C4-2B (cell line): ENCODE data around the gene CTH.
"Not testable (repeated sequence)": the region's sequence is repeated elsewhere in the genome, so short reads cannot be mapped to it uniquely, and the experiment has no call there.

Experiments used
- ZFX ChIP-seq: fragments of 450-650 bp; IDR thresholded peaks from 2 replicates; pipeline ENCODE4 v1.6.1; 2017
- TF ChIP-seq, protein P1 (sequence below): fragments of 450-650 bp; conservative IDR thresholded peaks from 2 replicates; pipeline ENCODE4 v1.5.1; 2017; ENCODE audit warnings: mild to moderate bottlenecking

DNA sequence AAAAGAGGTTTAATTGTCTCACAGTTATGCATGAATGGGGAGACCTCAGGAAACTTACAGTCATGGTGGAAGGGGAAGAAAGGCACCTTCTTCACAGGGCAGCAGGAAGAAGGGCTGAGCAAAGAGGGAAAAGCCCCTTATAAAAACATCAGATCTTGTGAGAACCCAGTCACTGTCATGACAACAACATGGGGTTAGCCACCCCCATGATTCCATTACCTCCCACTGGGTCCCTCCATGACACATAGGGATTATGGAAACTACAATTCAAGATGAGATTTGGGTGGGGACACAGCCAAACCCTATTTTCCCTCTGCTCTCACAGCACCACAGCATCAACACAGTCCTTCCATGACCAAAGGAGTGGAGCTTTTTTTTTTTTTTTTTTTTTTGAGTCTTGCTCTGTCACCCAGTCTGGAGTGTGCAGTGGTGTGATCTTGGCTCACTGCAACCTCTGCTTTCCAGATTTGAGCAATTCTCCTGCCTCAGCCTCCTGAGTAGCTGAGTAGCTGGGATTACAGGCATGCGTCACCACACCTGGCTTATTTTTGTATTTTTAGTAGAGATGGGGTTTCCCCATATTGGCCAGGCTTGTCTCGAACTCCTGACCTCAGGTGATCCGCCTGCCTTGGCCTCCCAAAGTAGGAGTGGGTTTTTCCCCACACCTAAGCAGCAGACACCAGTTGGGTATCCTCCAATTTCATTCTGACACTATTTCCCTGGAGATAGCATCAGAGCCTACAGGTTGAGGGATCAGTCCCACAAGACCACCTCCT, 41.3 kb downstream of the CTH start:
- TF ChIP-seq, protein P1, sequence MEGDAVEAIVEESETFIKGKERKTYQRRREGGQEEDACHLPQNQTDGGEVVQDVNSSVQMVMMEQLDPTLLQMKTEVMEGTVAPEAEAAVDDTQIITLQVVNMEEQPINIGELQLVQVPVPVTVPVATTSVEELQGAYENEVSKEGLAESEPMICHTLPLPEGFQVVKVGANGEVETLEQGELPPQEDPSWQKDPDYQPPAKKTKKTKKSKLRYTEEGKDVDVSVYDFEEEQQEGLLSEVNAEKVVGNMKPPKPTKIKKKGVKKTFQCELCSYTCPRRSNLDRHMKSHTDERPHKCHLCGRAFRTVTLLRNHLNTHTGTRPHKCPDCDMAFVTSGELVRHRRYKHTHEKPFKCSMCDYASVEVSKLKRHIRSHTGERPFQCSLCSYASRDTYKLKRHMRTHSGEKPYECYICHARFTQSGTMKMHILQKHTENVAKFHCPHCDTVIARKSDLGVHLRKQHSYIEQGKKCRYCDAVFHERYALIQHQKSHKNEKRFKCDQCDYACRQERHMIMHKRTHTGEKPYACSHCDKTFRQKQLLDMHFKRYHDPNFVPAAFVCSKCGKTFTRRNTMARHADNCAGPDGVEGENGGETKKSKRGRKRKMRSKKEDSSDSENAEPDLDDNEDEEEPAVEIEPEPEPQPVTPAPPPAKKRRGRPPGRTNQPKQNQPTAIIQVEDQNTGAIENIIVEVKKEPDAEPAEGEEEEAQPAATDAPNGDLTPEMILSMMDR: not testable (repeated sequence)
- not testable (repeated sequence) for TF ChIP-seq ZFX
